DOHH2 (cell line): ENCODE measurements around the gene ACTR6.

Experiments
- H3F3A ChIP-seq: fragments of 200-600 bp; sonication (generic), shearing (Covaris generic); 2 replicates; pipeline ENCODE4 v1.6.0; 2016; ENCODE audit warnings: antibody characterized with exemption, mild to moderate bottlenecking; ENCODE audit not compliant: control insufficient read depth, insufficient read depth
- H3K27ac ChIP-seq: fragments of 200-600 bp; sonication (generic); 2 replicates; pipeline ENCODE4 v1.5.1; 2014; ENCODE audit warnings: low read depth, mild to moderate bottlenecking, low read length, moderate library complexity
- H3K27me3 ChIP-seq: fragments of 200-600 bp; sonication (generic); 2 replicates; pipeline ENCODE4 v1.6.1; 2014; ENCODE audit warnings: mild to moderate bottlenecking, low read length, mixed read lengths; ENCODE audit not compliant: control insufficient read depth
- H3K36me3 ChIP-seq: fragments of 200-600 bp; sonication (generic); 2 replicates; pipeline ENCODE4 v1.6.1; 2014; ENCODE audit warnings: mild to moderate bottlenecking, low read length, moderate library complexity, mixed read lengths; ENCODE audit not compliant: control insufficient read depth
- H3K4me1 ChIP-seq: fragments of 200-600 bp; sonication (generic); 2 replicates; pipeline ENCODE4 v1.6.1; 2014; ENCODE audit warnings: mild to moderate bottlenecking, low read length, mixed read lengths; ENCODE audit not compliant: control insufficient read depth
- H3K4me2 ChIP-seq: fragments of 200-600 bp; sonication (generic); 2 replicates; pipeline ENCODE4 v1.6.0; 2014; ENCODE audit warnings: mild to moderate bottlenecking, low read length, moderate library complexity
- H3K4me3 ChIP-seq: fragments of 200-600 bp; sonication (generic); 2 replicates; pipeline ENCODE4 v1.5.1; 2014; ENCODE audit warnings: mild to moderate bottlenecking, low read length, mixed read lengths
- H3K79me2 ChIP-seq: fragments of 200-600 bp; sonication (generic); 2 replicates; pipeline ENCODE4 v1.6.1; 2014; ENCODE audit warnings: mild to moderate bottlenecking, low read length, mixed read lengths; ENCODE audit not compliant: control insufficient read depth
- H3K9me2 ChIP-seq: fragments of 200-600 bp; sonication (generic); replicated peaks from 2 replicates; pipeline ENCODE4 v1.6.1; 2014; ENCODE audit warnings: mild to moderate bottlenecking, low read length, mixed read lengths; ENCODE audit not compliant: control insufficient read depth
- H3K9me3 ChIP-seq: fragments of 200-600 bp; sonication (generic); 2 replicates; pipeline ENCODE4 v1.6.1; 2014; ENCODE audit warnings: antibody characterized with exemption, low read length, mixed read lengths; ENCODE audit not compliant: control insufficient read depth, insufficient read depth
- H4K20me1 ChIP-seq: fragments of 200-600 bp; sonication (generic); 2 replicates; pipeline ENCODE4 v1.6.0; 2014; ENCODE audit warnings: low read depth, mild to moderate bottlenecking, antibody characterized with exemption, low read length, moderate library complexity; ENCODE audit not compliant: control insufficient read depth, insufficient read depth
- CTCF ChIP-seq: fragments of 200-600 bp; sonication (generic); IDR thresholded peaks from one replicate; pipeline ENCODE4 v1.5.1; 2014; ENCODE audit warnings: antibody characterized with exemption, mild to moderate bottlenecking, low read depth, low read length; ENCODE audit not compliant: poor library complexity, severe bottlenecking
- EZH2phosphoT487 ChIP-seq: fragments of 200-600 bp; sonication (generic); IDR thresholded peaks from 2 replicates; pipeline ENCODE4 v1.6.1; 2017; ENCODE audit warnings: borderline replicate concordance, mild to moderate bottlenecking, antibody characterized with exemption, low read length, moderate library complexity, mixed read lengths

The ACTR6 gene

GRCh38 chr12:100179252-100179651, 21.4 kb upstream of the ACTR6 start:
- H3K4me1 ChIP-seq, result peaks cover 8% of the 10 kb centered on the region
- H3K9me3 ChIP-seq, result no peaks in the 10 kb centered on the region
- H3K79me2 ChIP-seq, result no peaks in the 10 kb centered on the region
- H3K27ac ChIP-seq, result no peak overlapping the region
- no peak overlapping the region for H3K4me3 ChIP-seq
- H3K27me3 ChIP-seq, result no peaks in the 10 kb centered on the region
- no peaks in the 10 kb centered on the region for H3K9me2 ChIP-seq
- no peak for TF ChIP-seq EZH2phosphoT487
- no peak for TF ChIP-seq CTCF
- no peaks in the 10 kb centered on the region for H3F3A ChIP-seq
- H3K36me3 ChIP-seq, result peaks cover 20% of the 10 kb centered on the region
- no peaks in the 10 kb centered on the region for H4K20me1 ChIP-seq
- no peak overlapping the region for H3K4me2 ChIP-seq

GRCh38 chr12:100184549-100185145, 16.0 kb upstream of the ACTR6 start:
- Histone ChIP-seq H3F3A (no peaks in the 10 kb centered on the region), H4K20me1 (no peaks in the 10 kb centered on the region), H3K4me3 (no peak overlapping the region), H3K27me3 (no peaks in the 10 kb centered on the region), H3K36me3 (peaks cover 14% of the 10 kb centered on the region), H3K27ac (no peak overlapping the region), H3K79me2 (no peaks in the 10 kb centered on the region), H3K4me1 (peaks cover 12% of the 10 kb centered on the region), H3K9me3 (peaks cover 3% of the 10 kb centered on the region; the same call in 1 of the 2 replicates), H3K9me2 (no peaks in the 10 kb centered on the region), H3K4me2 (no peak overlapping the region)
- no peak for TF ChIP-seq CTCF
- TF ChIP-seq EZH2phosphoT487, result no peak

GRCh38 chr12:100185361-100185894, 15.2 kb upstream of the ACTR6 start:
- H3K27ac ChIP-seq, result no peak overlapping the region
- no peak overlapping the region for H3K4me2 ChIP-seq
- peaks cover 20% of the 10 kb centered on the region for H3K36me3 ChIP-seq
- peaks cover 3% of the 10 kb centered on the region; the same call in 1 of the 2 replicates for H3K9me3 ChIP-seq
- H3K4me3 ChIP-seq, result no peak overlapping the region
- no peaks in the 10 kb centered on the region for H3F3A ChIP-seq
- TF ChIP-seq CTCF (no peak), EZH2phosphoT487 (no peak)
- H3K27me3 ChIP-seq, result no peaks in the 10 kb centered on the region
- H3K79me2 ChIP-seq, result no peaks in the 10 kb centered on the region
- H3K9me2 ChIP-seq, result no peaks in the 10 kb centered on the region
- peaks cover 11% of the 10 kb centered on the region for H3K4me1 ChIP-seq
- no peaks in the 10 kb centered on the region for H4K20me1 ChIP-seq
